ENCODE measurements around the gene GALNT2.

GALNT2 gene

GRCh38 chr1:230172016-230172537 lies 105.0 kb downstream of the GALNT2 start:
- TF ChIP-seq CTCF (IDR thresholded peaks at IDR 0.05; ENCODE audit: borderline replicate concordance, insufficient read depth, low read depth, low read length), result no peak

GRCh38 chr1:230173187-230173975 lies 106.3 kb downstream of the GALNT2 start:
- TF ChIP-seq CTCF (IDR thresholded peaks at IDR 0.05; ENCODE audit: borderline replicate concordance, insufficient read depth, low read depth, low read length), result no peak
- H3K4me3 ChIP-seq (ENCODE audit: low read depth, low read length), result no peak overlapping the region

More at GRCh38 chr1:230172016-230172537, 105.0 kb downstream of the GALNT2 start:
- no peak overlapping the region for H3K4me3 ChIP-seq (ENCODE audit: low read depth, low read length)

- no peak for TF ChIP-seq CTCF (IDR thresholded peaks at IDR 0.05; ENCODE audit: borderline replicate concordance, insufficient read depth, low read depth, low read length)
These were observed 107.0 kb downstream of the GALNT2 start for GRCh38 chr1:230174041-230174440.

GRCh38 chr1:230174471-230175162 lies 107.6 kb downstream of the GALNT2 start:
- H3K4me3 ChIP-seq (ENCODE audit: low read depth, low read length), result no peak overlapping the region
- no peak for TF ChIP-seq CTCF (IDR thresholded peaks at IDR 0.05; ENCODE audit: borderline replicate concordance, insufficient read depth, low read depth, low read length)

More at GRCh38 chr1:230174041-230174440, 107.0 kb downstream of the GALNT2 start:
- H3K4me3 ChIP-seq (ENCODE audit: low read depth, low read length), result no peak overlapping the region

GRCh38 chr1:230175163-230175747 lies 108.2 kb downstream of the GALNT2 start:
- TF ChIP-seq CTCF (IDR thresholded peaks at IDR 0.05; ENCODE audit: borderline replicate concordance, insufficient read depth, low read depth, low read length), result no peak
- no peak overlapping the region for H3K4me3 ChIP-seq (ENCODE audit: low read depth, low read length)

GRCh38 chr1:230175839-230176238 lies 108.8 kb downstream of the GALNT2 start:
- TF ChIP-seq CTCF (IDR thresholded peaks at IDR 0.05; ENCODE audit: borderline replicate concordance, insufficient read depth, low read depth, low read length), result no peak
- no peak overlapping the region for H3K4me3 ChIP-seq (ENCODE audit: low read depth, low read length)

Measured in GM12875 (cell line).